GM12891 (cell line): ENCODE results near the gene CDYL2.

Source experiments
- POLR2A ChIP-seq: IDR thresholded peaks from 2 replicates; pipeline ENCODE4 v1.6.1; 2011; ENCODE audit warnings: low read depth, low read length, control low read depth
- POLR2AphosphoS5 ChIP-seq: IDR thresholded peaks from 2 replicates; pipeline ENCODE4 v1.6.1; 2011; ENCODE audit warnings: low read depth, low read length, control low read depth
- SPI1 ChIP-seq: IDR thresholded peaks from 2 replicates; pipeline ENCODE4 v1.6.1; 2011; ENCODE audit warnings: low read depth, low read length, control low read depth
- TAF1 ChIP-seq: IDR thresholded peaks from 2 replicates; pipeline ENCODE4 v1.6.1; 2011; ENCODE audit warnings: low read depth, low read length, control low read depth

DNA sequence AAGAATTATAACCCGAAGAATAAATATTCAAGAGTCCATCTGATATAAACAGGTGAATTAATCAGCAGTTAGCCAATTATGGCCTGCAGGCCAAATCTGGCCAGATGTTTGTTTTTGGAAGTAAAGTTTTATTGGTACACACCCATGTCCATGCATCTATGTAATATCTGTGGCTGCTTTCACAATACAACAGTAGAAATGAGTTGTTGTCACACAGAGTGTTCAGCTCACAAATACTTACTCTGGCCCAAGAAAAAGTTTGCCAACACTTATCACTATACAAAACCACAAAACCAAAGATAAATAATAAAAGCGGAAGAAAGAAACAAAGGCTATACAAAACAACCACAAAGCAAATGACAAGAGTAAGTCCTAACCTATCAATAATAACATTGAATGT is 109.4 kb downstream of the CDYL2 start:
- TF ChIP-seq POLR2A, result no peak
- no peak for TF ChIP-seq POLR2AphosphoS5
- no peak for TF ChIP-seq TAF1
- no peak for TF ChIP-seq SPI1
